GM21390 (cell line): ENCODE measurements around the gene OGG1.

Experiments used
- ATAC-seq: cut with Tn5 transposase; IDR thresholded peaks from one replicate; pipeline ENCODE4 v1.9.1; 2021; ENCODE audit not compliant: unreplicated experiment

The OGG1 gene

DNA sequence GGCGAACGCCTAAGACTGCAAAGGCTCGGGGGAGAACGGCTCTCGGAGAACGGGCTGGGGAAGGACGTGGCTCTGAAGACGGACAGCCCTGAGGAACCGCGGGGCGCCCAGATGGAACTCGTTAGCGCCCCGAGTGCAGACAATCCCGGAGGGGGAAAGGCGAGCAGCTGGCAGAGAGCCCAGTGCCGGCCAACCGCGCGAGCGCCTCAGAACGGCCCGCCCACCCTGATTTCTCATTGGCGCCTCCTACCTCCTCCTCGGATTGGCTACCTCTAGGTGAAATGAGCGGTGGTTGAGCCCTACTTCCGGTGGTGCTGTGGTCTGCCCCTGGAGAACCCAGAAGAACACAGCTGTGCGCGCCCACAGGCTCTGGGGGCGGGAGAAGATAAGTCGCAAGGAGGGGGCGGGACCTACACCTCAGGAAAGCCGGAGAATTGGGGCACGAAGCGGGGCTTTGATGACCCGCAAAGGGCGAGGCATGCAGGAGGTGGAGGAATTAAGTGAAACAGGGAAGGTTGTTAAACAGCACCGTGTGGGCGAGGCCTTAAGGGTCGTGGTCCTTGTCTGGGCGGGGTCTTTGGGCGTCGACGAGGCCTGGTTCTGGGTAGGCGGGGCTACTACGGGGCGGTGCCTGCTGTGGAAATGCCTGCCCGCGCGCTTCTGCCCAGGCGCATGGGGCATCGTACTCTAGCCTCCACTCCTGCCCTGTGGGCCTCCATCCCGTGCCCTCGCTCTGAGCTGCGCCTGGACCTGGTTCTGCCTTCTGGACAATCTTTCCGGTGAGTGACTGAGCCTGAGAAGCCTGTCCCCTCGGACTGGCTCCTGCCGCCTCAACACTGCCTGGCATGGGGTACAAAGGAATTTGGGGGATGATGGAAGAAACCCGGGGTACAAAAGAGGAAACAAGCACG lies at the start of gene OGG1:
Gene OGG1, plus strand, starts transcription at position 308 of the 911 bp plus-strand sequence. Its CDS starts 335 bp downstream, at position 643.
- peak; percentile 93 for ATAC-seq

- no peak for ATAC-seq
These were observed 49.2 kb upstream of the OGG1 start for GRCh38 chr3:9700536-9700935.

GRCh38 chr3:9701006-9701405 lies 48.7 kb upstream of the OGG1 start:
- ATAC-seq = no peak

- ATAC-seq = no peak
These were observed 48.0 kb upstream of the OGG1 start for GRCh38 chr3:9701711-9702110.

GRCh38 chr3:9703240-9703639 lies 46.5 kb upstream of the OGG1 start:
- no peak for ATAC-seq

GRCh38 chr3:9703736-9704346 lies 45.9 kb upstream of the OGG1 start, which contains the start of gene CPNE9:
TSS of gene CPNE9 (plus strand) at chr3:9703833. CDS start at chr3:9703997, 164 bp downstream.
- ATAC-seq = no peak

GRCh38 chr3:9704347-9705322 lies 45.1 kb upstream of the OGG1 start:
- no peak for ATAC-seq

DNA sequence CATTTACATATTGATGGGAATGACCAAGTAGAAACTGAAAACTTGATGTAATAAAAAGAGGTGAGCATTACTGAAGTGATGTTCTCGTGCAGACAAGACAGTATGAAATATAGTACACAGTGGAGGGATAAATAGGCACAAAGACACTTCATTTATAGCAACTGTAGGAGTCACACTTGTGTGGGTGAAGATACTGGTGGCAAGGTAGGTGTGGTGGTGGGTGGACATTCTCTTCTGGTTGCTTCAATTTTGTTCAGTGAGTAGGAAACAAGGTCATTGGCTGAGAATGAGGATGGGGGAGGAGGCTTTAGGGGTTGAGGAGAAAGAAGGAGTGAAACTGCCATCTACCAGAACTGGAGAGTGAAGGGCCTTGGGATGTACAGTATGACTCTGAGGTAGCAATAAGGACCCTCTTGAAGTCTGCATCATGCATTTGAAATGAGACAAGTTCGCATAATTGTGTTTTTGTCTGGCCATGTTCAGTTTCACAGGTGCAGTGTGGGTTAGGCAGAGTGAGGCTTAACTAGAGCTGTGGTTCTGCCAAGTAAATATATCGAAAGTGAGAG lies 39.5 kb upstream of the OGG1 start:
- no peak for ATAC-seq

GRCh38 chr3:9712415-9712814 lies 37.3 kb upstream of the OGG1 start:
- ATAC-seq = no peak

- ATAC-seq = no peak
These were observed 36.6 kb upstream of the OGG1 start for GRCh38 chr3:9713142-9713541.

DNA sequence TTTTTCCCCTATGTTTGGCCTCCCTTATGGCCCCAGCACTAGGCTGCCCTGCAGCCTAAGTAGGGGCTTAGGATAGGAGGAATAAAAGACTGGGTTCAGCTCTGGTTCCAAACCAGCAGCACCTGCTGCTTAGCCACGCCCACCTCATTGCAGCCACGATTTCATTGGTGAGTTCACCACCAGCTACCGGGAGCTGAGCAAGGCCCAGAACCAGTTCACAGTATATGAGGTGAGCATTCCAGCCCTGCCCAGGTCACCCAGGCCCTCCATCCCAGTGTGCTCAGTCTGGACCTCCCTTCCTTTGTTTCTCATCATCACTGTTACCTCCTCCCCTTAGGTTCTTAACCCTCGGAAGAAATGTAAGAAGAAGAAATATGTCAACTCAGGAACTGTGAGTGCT lies 34.6 kb upstream of the OGG1 start:
- no peak for ATAC-seq

- no peak for ATAC-seq
These were observed 33.9 kb upstream of the OGG1 start for GRCh38 chr3:9715764-9716437.

DNA sequence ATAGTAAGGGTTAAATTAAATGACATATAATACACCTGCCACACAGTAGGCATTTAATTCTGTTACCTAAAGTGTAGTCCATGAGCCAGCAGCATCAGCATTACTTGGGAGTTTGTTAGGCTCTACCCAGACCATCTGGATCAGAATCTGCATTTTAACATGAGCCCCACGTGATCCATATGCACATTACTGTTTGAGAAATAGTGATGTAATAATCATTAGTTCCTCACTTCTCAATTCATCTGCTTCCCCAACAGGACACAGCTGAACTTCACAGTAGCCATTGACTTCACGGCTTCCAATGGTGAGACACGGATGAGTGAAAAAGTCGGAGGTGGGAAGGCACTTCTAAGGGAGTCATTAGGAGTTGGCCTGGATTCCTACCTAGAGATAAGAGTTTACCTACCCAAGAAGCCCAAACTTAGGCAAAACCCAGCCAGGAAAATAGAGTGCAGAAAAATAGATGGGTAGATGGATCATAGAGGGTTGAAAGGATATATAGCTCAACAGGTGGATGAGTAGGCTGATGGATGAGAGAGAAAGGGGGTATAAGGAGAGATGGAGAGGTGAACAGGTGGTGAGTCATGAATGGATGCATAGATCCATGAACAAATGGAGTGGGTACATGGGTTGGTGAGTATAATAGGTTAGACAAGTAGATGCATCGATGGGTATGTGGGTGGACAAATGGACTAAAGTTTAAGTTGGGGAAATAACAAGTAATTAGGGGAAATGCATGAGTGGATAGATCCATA lies 32.8 kb upstream of the OGG1 start:
- ATAC-seq = no peak

DNA sequence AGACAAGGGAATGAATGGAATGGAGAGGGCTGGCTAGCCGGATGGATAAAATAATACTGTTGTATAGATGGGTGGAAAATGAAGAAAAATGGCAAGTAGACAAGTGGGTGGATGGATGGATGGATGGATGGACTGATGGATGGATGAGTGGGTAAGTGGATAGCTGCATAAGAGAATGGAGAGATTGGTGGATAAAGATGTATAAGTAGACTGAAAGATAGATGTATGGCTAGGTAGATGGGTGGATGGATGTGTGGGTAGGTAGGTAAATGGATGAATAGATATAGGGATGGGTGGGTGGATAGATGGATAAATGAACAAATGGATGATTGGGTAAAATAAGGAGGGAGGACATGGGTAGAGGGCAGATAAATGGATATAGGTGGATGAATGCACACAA lies 32.2 kb upstream of the OGG1 start:
- no peak for ATAC-seq

DNA sequence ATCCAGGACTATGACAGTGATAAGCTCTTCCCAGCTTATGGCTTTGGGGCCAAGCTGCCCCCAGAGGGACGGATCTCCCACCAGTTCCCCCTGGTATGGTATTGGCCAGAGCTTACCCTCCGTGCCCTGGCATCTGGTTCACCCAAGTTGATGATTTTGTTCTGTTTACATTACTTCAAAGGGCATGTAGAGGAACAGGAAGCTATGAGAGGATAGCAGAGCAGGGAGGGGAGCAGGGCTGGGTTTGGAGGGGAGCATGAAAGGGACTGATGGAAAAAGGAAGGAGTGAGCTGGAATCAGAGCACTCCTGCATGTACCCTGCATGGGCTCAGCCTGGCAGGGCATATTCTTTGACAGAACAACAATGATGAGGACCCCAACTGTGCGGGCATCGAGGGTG lies 31.6 kb upstream of the OGG1 start:
- ATAC-seq = no peak

- no peak for ATAC-seq
These were observed 28.6 kb upstream of the OGG1 start for GRCh38 chr3:9721015-9721699.

GRCh38 chr3:9721700-9722060 lies 28.1 kb upstream of the OGG1 start:
- no peak for ATAC-seq

DNA sequence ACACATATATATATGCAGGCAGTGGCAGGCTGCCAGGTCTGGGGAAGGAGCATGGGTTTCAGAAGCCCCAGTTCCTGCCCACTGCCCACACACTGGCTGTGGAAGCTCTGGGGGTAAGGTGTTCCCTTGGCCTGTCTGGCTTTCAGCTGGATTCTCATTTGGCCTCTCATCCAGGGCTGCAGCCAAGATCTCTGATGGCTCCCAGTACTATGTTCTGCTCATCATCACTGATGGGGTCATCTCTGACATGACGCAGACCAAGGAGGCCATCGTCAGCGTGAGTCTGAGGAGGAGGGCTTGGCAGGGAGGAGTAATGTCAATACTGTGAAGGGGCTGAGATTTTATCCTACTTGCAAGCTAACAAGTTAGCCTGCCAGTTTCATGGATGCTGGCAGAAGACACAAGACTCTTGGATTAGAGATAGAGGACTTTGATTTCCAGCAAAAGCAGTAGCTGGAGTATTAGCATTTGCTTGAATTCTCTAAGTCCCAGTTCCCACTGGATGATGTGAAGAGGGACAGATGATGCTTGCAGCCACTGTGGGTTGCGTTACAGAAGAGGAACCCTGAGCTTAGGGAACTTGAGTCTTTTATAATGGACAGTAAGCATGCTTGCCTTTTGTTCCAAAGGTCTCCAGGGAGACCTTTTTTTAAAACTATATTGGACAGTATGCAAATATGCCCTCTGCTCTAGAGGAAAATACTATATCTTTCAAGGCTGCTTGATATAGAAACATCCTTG lies 23.8 kb upstream of the OGG1 start:
- ATAC-seq = no peak
